Chondrocyte (in vitro differentiated cells): ENCODE data around the gene P3R3URF. TPM values are rescaled to one million over a fixed set of nuclear protein-coding genes. Genes with fewer than 3 reads are reported as not detected.

Experiments used
- DNase-seq: peaks from one replicate; pipeline ENCODE4 v3.0.0; 2021; ENCODE audit warnings: mixed read lengths, low spot score
- H3K27ac Mint-ChIP-seq: one replicate; pipeline ENCODE4 v1.8.0; 2021; ENCODE audit warnings: mild to moderate bottlenecking, moderate library complexity, mixed read lengths; ENCODE audit not compliant: unreplicated experiment
- H3K27me3 Mint-ChIP-seq: 2 replicates; pipeline ENCODE4 v1.8.0; 2021; ENCODE audit warnings: low read depth, mixed read lengths
- H3K36me3 Mint-ChIP-seq: 2 replicates; pipeline ENCODE4 v1.8.0; 2021; ENCODE audit warnings: low read depth, mixed read lengths
- H3K4me1 Mint-ChIP-seq: 2 replicates; pipeline ENCODE4 v1.8.0; 2021; ENCODE audit warnings: low read depth, mild to moderate bottlenecking, mixed read lengths
- H3K4me3 Mint-ChIP-seq: one replicate; pipeline ENCODE4 v1.8.0; 2021; ENCODE audit warnings: mild to moderate bottlenecking, moderate library complexity, mixed read lengths; ENCODE audit not compliant: unreplicated experiment
- H3K9me3 Mint-ChIP-seq: 2 replicates; pipeline ENCODE4 v1.8.0; 2021; ENCODE audit warnings: low read depth, mixed read lengths
- CTCF ChIP-seq: fragments of 200-600 bp; sonication (generic); IDR thresholded peaks from 2 replicates; pipeline ENCODE4 v1.5.0; 2021; ENCODE audit warnings: antibody characterized with exemption, mild to moderate bottlenecking, moderate library complexity
- total RNA-seq: library from RNA; stranded (reverse); gene quantifications from 3 replicates; pipeline ENCODE4 v1.2.1, GENCODE V29; 2021

The P3R3URF gene
- total RNA-seq, 1 donor from 2014 or later: not detected

- no peak overlapping the region for H3K4me3 Mint-ChIP-seq
- no peaks in the 10 kb centered on the region for H3K36me3 Mint-ChIP-seq
- no peak for DNase-seq
- H3K9me3 Mint-ChIP-seq: no peaks in the 10 kb centered on the region
- no peaks in the 10 kb centered on the region for H3K27me3 Mint-ChIP-seq
- no peaks in the 10 kb centered on the region for H3K4me1 Mint-ChIP-seq
- TF ChIP-seq CTCF: no peak
- H3K27ac Mint-ChIP-seq: no peak overlapping the region
Measured at GRCh38 chr1:46160212-46160611, 16.1 kb downstream of the P3R3URF start.

GRCh38 chr1:46159516-46159915, 16.8 kb downstream of the P3R3URF start:
- no peak overlapping the region for H3K27ac Mint-ChIP-seq
- DNase-seq: no peak
- no peaks in the 10 kb centered on the region for H3K9me3 Mint-ChIP-seq
- H3K36me3 Mint-ChIP-seq: no peaks in the 10 kb centered on the region
- no peak overlapping the region for H3K4me3 Mint-ChIP-seq
- H3K27me3 Mint-ChIP-seq: no peaks in the 10 kb centered on the region
- TF ChIP-seq CTCF: no peak
- no peaks in the 10 kb centered on the region for H3K4me1 Mint-ChIP-seq

- Mint-ChIP-seq H3K4me3 (no peak overlapping the region), H3K9me3 (no peaks in the 10 kb centered on the region), H3K36me3 (no peaks in the 10 kb centered on the region), H3K27me3 (no peaks in the 10 kb centered on the region), H3K27ac (no peak overlapping the region), H3K4me1 (no peaks in the 10 kb centered on the region)
- TF ChIP-seq CTCF: no peak
- DNase-seq: no peak
Measured at GRCh38 chr1:46158312-46159281, 17.7 kb downstream of the P3R3URF start.

- H3K36me3 Mint-ChIP-seq: no peaks in the 10 kb centered on the region
- H3K9me3 Mint-ChIP-seq: no peaks in the 10 kb centered on the region
- no peaks in the 10 kb centered on the region for H3K27me3 Mint-ChIP-seq
- no peak for DNase-seq
- no peak for TF ChIP-seq CTCF
- no peak overlapping the region for H3K27ac Mint-ChIP-seq
- H3K4me3 Mint-ChIP-seq: no peak overlapping the region
- no peaks in the 10 kb centered on the region for H3K4me1 Mint-ChIP-seq
Measured at GRCh38 chr1:46157916-46158311, 18.4 kb downstream of the P3R3URF start.

GRCh38 chr1:46153732-46154131, 22.6 kb downstream of the P3R3URF start:
- Mint-ChIP-seq H3K36me3 (no peaks in the 10 kb centered on the region), H3K9me3 (no peaks in the 10 kb centered on the region), H3K27ac (no peak overlapping the region), H3K27me3 (no peaks in the 10 kb centered on the region), H3K4me3 (no peak overlapping the region), H3K4me1 (peaks cover 20% of the 10 kb centered on the region)
- DNase-seq: no peak
- TF ChIP-seq CTCF: no peak
